RCC 7860 (cell line): ENCODE data around the gene ADPRHL1.
A peak's percentile ranks its signal among the peaks of the same experiment; 100 is the strongest.
"Not testable (repeated sequence)": the region's sequence is repeated elsewhere in the genome, so short reads cannot be mapped to it uniquely, and the experiment has no call there.

Experiments used
- DNase-seq: peaks from one replicate; pipeline ENCODE4 v3.0.0-alpha.2; 2015; ENCODE audit warnings: low spot score
- FAIRE-seq: peaks from 2 replicates; lab custom pipeline; 2012; peaks lifted over from hg19 to GRCh38; lab: Jason Lieb, UNC

The ADPRHL1 gene

DNA sequence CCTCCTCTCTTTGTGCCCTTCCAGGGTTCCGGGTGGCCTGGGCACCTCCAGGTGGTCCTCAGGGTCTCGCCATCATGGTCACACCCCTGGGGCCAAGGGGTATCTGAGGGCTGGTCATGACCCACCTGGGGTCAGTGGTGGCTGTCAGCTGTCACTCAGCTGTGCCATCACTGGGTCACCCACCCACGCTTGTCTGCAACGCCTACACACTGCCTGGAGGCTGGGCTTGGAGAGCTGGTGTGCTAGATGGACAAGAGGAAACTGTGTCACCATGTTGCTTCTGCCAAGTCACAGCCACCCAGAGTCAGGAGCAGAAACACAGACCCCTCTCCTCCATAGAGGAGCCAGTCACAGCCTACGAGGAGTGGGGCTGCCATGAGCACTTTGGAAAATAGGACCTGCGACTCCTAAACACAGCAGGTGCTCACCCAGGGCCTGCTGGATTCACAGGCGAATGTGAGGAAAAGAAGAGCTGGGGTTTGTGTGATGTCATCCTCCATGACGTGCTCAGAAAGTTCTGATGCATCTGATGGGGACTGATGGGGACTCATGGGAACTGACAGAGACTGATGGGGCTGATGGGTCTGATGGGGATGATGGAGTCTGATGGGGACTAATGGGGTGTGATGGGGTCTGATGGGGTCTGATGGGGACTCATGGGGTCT is 78.6 kb downstream of the ADPRHL1 start:
- FAIRE-seq = no peak
- no peak for DNase-seq

DNA sequence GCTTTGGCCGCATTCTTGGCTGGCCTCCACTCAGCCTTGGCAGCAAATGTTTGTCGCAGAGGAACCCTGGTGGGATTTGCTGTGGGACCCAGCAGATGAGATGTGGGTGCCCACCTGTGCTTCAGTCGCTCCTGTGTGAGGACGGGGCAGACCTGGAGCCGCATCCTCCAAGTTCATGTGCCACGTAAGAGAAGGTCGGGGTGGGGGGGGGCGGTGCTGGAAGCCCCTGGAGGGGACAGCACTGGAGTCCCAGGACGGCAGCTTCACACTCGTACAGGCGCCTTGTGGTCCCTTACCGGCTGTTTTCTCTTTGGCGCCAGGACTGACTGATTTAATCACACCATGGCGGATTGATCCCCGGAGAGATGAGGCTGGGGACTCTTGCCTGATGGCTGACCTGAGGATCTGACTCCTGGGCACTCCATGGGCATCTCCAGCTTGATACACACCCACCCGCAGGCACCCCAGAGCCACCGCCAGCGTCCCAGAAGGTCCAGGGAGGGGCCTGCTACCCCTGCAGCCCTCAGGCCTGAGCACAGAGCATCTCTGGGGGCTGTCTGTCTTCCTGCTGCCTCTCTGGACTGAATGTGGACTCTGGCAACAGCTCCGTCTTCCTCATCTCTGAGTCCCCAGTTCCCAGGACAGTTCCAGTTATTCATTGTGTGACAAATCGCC is 79.3 kb downstream of the ADPRHL1 start:
- FAIRE-seq (no peak), DNase-seq (no peak)

DNA sequence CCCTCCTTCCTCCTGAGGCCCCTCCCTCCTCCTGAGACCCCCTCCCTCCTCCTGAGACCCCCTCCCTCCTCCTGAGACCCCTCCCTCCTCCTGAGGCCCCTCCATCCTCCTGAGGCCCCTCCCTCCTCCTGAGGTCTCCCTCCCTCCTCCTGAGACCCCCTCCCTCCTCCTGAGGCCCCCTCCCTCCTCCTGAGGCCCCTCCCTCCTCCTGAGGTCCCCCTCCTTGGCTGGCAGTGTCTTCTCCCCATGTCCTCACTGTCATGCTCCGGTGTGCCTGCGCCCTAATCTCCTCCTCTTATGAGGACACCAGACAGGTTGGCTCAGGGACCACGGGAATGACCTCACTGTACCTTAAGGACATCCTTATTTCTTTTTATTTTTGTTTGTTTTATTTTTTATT is 81.6 kb downstream of the ADPRHL1 start:
- not testable (repeated sequence) for FAIRE-seq, DNase-seq

DNA sequence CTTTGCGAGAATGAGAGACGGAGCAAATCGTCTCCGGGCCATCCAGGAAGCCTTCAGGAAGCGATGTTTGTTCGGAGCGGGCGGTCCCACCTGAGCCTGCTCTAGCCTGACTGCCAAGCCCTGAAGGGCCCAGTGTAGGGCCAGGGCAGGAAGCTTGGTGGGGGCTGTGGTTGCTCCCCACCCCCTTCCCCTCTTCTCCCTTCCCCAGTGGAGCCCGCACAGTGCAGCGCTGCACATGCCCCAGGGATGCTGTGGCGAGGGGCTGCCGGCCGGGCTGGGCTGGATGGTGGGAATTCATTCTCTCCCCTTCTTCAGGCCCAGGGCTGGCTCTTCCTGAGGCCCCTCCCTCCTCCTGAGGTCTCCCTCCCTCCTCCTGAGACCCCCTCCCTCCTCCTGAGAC is 82.2 kb downstream of the ADPRHL1 start:
- DNase-seq (no peak), FAIRE-seq (no peak)

DNA sequence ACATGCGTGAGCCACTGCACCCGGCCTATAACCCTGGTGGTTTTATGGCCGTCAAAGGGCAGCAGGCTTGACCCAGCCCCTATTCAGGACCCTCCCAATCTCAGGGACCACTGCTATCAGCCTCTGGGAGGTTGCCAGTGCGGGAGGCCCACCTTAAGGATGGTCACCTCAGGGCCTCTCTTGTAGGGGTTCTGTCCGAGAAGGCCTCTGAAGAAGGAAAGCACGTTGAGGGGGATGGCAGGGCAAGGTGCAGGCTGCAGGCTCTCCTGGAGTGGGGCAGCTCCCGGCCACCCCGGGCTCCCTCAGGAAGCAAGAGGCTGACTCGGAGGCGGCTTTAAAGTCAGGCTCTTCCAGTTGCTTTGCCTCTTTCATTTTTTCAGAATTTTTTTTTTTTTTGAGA is 83.4 kb downstream of the ADPRHL1 start:
- FAIRE-seq (no peak), DNase-seq (no peak)

DNA sequence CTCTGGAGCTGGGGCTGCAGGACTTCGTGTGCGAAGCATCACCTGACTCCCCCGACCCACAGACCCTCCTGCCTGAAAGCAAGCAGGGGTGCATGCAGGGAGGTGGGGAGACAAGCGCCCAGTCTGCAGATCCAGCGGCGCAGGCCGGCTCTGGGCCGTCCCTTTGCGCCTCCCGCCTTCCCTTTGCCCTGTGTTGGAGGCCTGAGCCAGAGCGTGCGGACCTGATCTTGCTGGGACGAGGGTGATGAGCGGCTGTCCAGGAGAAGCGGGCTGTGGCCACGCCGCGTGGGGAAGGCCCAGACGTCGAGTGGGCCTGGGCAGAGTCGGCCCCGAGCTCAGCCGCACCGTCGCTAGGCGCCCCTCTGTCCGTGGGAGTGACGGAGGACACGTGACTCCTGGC is 84.1 kb downstream of the ADPRHL1 start:
- no peak for DNase-seq
- FAIRE-seq = no peak

DNA sequence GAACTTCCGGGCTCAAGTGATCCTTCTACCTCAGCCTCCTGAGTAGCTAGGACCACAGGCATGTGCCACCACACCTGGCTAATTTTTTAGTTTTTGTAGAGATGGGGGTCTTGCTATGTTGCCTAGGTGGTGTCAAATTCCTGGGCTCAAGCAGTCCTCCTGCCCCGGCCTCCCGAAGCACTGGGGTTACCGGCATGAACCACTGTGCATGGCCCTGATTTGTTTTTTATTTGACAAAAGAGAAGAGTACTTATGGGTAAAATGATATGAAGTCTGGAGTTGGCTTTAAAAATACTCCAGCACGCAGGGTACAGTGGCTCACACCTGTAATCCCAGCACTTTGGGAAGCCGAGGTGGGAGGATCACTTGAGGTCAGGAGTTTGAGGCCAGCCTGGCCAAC is 84.9 kb downstream of the ADPRHL1 start:
- FAIRE-seq, DNase-seq: not testable (repeated sequence)

DNA sequence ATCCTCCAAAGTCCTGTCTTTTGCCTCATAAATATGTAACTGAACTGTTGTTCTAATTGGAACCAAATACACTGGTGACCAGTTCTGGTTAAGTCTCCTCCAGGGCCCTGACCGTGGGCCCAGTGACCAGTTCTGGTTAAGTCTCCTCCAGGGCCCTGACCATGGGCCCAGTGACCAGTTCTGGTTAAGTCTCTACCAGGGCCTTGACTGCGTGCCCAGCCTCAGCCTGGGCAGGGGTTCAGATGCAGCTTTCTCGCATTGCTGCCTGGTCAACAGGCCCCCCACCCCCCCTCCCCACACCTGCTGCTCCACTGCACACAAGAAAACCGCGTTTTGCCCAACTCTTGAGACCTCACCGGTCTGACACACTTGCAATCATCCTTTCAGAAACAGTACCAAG is 85.5 kb downstream of the ADPRHL1 start:
- FAIRE-seq = no peak
- no peak for DNase-seq

DNA sequence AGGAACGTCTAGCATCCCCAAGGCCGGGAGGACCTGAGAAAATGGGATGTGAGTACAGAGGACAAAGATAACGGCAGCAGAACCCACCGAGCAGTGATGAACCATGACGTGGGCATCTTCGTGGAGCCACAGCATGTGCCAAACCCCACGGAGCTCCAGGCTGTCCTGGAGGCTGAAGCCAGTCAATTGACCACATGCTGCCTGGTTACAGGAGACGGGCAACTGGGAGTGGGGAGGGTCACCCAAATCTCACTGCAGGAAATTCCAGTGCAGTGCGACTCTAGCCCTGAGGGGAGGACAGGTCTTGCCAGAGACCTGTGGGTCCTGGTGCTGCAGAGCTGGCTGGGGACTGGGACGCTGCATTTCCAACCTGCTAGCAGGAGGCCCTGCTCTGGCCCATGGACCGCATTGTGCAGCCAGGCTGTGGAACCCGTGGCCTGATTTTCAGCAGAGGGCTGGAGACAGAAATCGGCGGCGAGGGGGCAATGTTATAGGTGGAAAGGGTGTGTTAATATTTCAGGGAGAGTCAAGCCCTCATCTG is 86.2 kb downstream of the ADPRHL1 start:
- DNase-seq = no peak
- FAIRE-seq = no peak

DNA sequence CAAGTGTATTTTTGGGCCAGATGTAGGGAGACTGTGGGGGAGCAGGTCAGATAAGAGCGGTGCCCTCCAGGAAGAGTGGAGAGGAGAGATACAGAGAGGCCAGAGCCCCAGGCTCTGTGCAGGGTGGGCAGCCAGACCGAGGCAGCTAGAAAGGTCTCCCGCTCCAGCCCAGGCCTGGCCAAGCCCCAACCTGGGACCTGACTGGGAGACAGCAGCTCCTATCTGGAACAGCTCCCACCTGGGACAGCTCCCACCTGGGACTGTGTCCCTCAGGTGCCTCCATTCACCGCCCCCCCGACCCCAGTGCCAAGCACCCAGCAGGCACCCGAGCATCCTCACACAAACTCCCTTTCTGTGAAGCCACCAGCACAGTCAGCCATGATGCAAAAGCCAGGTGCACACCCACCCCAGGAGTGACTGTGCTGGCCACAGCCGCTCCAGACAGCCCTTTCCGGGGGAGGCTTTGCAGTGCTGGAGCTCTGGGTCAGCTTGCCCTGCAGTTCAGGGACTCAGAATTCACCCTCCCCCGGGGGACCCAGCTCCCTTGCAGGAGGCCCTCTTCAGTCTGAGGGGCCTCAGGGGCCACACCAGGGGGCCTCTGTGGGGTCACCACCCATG is 87.2 kb downstream of the ADPRHL1 start:
- no peak for FAIRE-seq

DNA sequence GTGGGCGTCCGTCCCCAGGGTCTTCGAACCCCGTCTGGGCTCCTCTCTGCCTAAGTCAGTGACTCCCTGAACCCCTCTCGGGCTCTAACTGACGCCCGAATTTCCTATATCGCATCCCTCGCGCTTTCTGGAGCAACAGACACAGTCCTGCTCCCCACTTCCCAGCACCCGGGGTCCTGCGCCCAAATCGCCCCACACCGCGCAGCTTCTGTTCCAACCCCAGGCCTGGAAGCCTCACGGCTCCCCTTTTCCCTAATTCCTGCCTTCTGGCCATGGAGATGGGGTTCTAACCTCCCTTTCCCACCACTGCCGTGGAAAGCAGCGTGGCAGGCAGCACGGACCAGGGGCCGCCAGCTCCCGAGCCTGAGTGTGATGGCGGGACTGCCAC is 87.7 kb downstream of the ADPRHL1 start:
- FAIRE-seq (no peak), DNase-seq (no peak)

More for the DNA sequence above, 87.2 kb downstream of the ADPRHL1 start:
- no peak for DNase-seq

DNA sequence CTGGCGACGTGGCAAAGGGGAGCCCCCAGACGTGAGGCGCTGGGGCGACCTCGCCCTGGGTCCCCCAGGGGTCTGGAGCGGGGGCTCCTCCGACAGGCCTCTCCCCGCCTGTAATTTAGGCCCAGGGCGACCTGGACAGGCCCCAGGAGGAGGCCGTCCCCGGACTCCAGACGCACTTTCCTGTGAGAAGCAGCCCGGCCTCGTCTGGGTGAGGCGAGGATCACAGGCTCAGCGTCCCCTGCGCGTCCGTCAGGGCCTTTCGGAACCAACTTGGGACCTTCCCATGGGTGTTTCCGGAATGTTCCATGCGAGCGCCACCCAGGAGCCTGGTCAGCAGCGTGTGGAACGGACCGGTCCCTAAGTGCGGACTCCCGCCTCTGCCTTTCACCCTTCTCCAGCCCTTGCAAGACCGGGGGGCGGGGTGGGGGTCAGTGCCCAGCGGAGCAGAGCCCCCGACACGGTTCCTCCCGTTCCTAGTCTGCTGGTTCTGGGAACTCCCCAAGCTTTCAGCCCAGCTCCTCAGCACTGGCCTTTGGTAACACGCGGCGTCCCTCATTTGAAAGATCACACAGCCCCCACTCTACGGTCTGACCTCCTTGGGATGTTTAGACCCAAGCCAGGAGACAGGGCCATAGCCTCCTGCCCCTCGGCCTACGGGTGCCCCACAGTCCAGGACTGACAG is 88.2 kb downstream of the ADPRHL1 start:
- DNase-seq (no peak), FAIRE-seq (no peak)

DNA sequence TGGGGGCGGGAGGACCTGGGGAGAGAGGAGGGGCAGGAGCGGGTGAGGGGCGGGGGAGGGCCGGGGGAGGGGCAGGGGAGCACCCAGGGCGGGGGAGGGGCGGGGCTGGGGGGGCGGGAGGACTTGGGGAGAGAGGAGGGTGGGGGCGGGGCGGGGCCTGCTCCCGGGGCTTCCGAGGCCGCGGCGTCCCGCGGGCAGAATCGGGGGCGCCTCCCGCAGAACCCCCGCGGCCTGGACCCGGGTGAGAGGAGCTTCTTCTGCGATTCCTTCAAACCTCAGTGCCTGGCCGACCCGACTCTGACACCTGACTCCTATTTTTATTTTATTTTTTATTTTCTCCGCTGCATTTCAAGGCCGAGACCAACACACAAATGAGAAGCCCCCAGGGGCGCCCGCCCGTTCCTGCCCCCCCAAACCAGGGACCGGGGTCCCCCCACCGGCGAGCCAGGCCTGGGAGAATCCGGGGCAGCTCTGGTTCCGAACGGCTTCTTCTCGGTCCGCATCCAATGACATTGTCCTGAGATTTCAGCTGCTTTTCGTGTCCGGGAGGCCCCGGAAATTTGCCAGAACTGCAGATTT is 88.9 kb downstream of the ADPRHL1 start:
- DNase-seq = no peak
- FAIRE-seq = no peak

DNA sequence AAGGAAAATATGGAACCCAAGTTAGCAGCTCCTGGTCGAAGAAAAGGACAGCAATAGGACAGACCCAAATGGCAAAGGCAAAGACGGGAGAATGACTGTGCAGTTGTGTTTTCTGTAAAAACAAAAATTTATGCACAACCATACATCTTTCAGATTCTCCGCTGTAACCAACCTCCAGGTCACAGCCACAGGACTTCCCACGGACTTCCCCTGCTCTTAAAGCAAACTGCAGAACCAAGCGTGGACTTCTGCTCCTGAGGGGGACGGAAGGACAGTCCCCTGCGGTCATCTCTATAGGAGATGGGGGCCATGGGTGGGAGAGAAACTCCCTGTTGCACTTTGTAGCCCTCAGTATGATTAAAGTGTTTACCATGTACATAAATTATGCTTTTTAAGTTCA is 91.9 kb downstream of the ADPRHL1 start:
- FAIRE-seq (no peak), DNase-seq (no peak)

DNA sequence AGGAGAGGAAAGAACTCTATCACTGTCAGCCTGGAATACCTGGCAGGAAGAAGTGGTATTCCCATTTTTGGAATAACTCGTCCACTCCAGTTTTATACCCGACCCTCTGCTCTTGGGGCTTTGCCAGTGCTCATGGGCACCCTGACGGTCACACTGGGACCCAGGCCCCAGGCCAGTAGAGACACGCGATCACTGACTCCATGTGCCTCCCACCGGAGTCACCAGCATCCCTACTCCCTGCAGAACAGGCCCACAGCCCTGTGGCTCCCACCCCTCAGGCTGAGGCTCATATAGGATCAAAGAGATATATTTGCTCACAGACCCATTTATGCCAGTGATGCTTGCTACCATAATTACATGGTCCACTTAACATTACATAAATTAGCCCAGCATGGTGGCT is 92.8 kb downstream of the ADPRHL1 start:
- FAIRE-seq = no peak
- DNase-seq = no peak

DNA sequence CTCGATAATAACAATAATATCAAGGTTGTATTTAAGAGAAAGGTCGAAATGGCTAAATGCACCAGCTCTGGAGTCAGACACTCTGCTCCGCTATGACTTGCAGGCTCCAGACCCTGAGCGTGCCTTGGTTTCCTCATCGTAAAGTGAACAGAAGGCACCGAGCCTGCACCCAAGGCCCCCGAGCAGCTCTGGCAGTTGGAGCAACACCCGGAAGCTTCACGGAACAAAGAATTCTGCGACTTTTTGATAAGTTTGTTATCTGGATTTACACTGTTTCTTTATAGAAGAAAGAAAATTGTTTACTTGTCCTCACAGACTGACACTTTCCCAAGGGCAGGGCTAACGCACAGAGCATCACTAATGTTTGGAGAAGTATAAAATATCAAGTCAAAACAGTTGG is 93.7 kb downstream of the ADPRHL1 start:
- no peak for FAIRE-seq
- no peak for DNase-seq

DNA sequence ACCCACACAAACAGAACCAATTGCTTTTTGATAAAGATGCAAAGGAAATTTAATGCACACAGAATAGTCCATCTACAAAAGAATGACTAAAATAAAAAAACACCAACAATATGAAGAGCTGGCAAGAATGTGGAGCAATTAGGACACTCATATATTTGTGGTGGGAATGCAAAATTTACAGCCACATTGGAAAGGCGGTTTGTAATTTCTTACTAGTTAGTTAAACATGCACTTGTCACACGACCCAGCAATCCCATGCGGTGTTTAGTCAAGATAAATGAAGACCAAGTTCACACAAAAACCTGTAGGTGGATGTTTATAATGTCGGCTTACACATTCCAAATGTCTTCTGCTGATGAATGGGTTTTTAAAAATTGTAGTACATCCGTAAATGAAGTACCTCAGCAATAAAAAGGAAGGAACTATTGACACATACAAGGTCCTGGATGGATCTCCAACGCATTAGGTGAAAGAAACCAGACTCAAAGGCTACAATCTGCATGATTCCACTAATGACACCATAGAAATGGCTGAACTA is 94.6 kb downstream of the ADPRHL1 start:
- DNase-seq = no peak
- no peak for FAIRE-seq

DNA sequence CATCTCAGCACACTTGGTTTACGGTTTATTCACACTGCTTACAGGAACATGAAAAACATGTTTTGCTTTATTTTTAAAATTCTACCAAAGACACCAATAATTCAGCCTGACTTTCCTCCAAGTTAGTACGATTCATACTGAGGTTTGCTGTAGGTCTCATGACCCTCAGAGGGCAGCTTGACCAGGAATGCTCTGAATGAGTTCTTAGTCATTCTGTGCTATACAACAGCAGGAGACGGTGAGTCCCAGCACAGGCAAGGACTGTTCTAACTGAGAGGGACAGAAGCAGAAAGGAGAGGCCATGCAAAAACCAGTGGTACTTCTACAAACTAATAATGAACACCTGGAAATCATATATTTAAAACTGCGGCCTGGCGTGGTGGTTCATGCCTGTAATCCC is 95.8 kb downstream of the ADPRHL1 start:
- peak; percentile 8 for FAIRE-seq
- peak; percentile 22 for DNase-seq

DNA sequence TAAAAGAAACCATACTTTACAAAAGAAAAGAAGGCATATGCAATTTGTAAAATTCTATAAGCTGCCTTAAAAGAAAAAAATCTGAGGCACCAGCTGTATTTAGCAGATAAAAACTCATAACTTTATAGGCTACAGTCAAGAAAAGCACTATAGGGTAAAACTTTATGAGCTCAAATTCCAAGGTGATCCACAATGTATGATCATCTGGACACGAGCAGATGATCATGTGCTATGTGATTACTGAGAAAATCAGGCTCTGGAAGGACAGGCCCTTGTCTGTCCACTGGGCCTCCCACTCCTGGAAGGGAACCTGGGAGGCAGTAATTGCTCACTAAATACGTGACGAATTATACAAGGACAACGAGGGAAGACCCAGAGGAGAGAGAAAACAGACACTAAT is 96.7 kb downstream of the ADPRHL1 start:
- DNase-seq (no peak), FAIRE-seq (no peak)

DNA sequence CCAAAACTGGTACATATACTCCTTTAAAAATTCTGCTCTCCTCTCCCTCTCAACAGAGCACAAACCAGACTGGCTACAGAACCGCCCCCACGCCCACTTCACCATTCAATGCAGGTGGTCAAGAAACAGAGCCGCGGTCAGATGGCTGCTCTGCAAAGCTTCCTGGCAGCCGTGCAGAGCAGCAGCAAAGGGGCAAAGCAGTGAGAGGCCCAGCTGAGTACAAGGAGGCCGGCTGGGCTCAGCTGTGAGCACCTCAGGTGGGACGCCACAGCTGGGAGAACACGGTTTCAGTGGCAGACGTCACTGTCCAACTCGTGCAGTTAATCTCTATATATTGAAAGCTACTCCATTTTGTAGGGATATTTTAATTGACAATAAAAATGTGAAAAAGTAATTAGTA is 97.7 kb downstream of the ADPRHL1 start:
- no peak for FAIRE-seq
- no peak for DNase-seq
